ENCODE measurements around the gene KCNK2. TPM values are rescaled to one million over a fixed set of nuclear protein-coding genes. Genes with fewer than 3 reads are reported as not detected.

Gene KCNK2
- total and polyA plus RNA-seq, 8 donors: 0.10 to 0.26 (median 0.15) TPM; not detected in 2

DNA sequence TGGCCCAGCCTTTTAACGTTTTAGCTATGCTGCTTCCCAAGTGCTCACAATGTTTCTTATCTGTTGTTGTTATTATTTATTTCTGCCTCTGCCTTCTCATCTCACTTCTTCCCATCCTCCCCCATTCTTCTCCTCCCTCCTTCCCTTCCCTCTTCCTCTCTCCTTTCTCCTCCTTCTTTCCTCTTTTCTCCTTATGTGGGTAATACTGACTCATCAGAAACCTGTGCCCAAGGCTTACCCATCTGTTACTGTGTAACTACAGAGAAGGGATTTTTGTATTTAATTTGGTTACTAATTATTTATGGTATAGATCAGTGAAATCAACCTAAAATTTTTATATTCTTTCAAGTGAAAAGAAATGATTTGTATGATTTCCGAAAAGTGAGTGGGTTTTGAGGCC lies 120.3 kb downstream of the KCNK2 start:
- ATAC-seq (no peak), DNase-seq (no peak)
- TF ChIP-seq, protein P1, sequence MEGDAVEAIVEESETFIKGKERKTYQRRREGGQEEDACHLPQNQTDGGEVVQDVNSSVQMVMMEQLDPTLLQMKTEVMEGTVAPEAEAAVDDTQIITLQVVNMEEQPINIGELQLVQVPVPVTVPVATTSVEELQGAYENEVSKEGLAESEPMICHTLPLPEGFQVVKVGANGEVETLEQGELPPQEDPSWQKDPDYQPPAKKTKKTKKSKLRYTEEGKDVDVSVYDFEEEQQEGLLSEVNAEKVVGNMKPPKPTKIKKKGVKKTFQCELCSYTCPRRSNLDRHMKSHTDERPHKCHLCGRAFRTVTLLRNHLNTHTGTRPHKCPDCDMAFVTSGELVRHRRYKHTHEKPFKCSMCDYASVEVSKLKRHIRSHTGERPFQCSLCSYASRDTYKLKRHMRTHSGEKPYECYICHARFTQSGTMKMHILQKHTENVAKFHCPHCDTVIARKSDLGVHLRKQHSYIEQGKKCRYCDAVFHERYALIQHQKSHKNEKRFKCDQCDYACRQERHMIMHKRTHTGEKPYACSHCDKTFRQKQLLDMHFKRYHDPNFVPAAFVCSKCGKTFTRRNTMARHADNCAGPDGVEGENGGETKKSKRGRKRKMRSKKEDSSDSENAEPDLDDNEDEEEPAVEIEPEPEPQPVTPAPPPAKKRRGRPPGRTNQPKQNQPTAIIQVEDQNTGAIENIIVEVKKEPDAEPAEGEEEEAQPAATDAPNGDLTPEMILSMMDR (IDR thresholded peaks at IDR 0.05): no peak
- no peak overlapping the region for H3K27ac ChIP-seq
- intact Hi-C loops (cut with DNase I): no loop called here
- H3K4me1 ChIP-seq: no peaks in the 10 kb centered on the region
- H3K27me3 ChIP-seq: no peaks in the 10 kb centered on the region
- H3K4me3 ChIP-seq: no peak overlapping the region
- H3K9me3 ChIP-seq: no peaks in the 10 kb centered on the region
- no peaks in the 10 kb centered on the region for H3K36me3 ChIP-seq

- ATAC-seq (no peak), DNase-seq (no peak)
- intact Hi-C loops (cut with DNase I): no loop called here
- Histone ChIP-seq H3K36me3 (no peaks in the 10 kb centered on the region), H3K9me3 (peaks cover 0 to 4% of the 10 kb centered on the region in 2 donors), H3K4me1 (no peaks in the 10 kb centered on the region), H3K27me3 (no peaks in the 10 kb centered on the region), H3K27ac (no peak overlapping the region), H3K4me3 (no peak overlapping the region)
- TF ChIP-seq, protein P1 (IDR thresholded peaks at IDR 0.05): no peak
Observed at GRCh38 chr1:215210167-215210566, 127.6 kb downstream of the KCNK2 start.

- no peaks in the 10 kb centered on the region for H3K4me1 ChIP-seq
- H3K36me3 ChIP-seq: no peaks in the 10 kb centered on the region
- no peak overlapping the region for H3K27ac ChIP-seq
- TF ChIP-seq, protein P1 (IDR thresholded peaks at IDR 0.05): no peak
- no peak for DNase-seq
- H3K27me3 ChIP-seq: no peaks in the 10 kb centered on the region
- H3K9me3 ChIP-seq: no peaks in the 10 kb centered on the region
- intact Hi-C loops (cut with DNase I): no loop called here
- no peak for ATAC-seq
- H3K4me3 ChIP-seq: no peak overlapping the region
Observed at GRCh38 chr1:215215846-215216245, 133.3 kb downstream of the KCNK2 start.

- ATAC-seq (no peak), DNase-seq (no peak)
- H3K27me3 ChIP-seq: no peaks in the 10 kb centered on the region
- intact Hi-C loops (cut with DNase I): no loop called here
- no peak overlapping the region for H3K27ac ChIP-seq
- H3K36me3 ChIP-seq: no peaks in the 10 kb centered on the region
- H3K4me3 ChIP-seq: no peak overlapping the region
- H3K9me3 ChIP-seq: no peaks in the 10 kb centered on the region
- TF ChIP-seq, protein P1 (IDR thresholded peaks at IDR 0.05): no peak
- no peaks in the 10 kb centered on the region for H3K4me1 ChIP-seq
Observed at GRCh38 chr1:215219372-215219771, 136.8 kb downstream of the KCNK2 start.

DNA sequence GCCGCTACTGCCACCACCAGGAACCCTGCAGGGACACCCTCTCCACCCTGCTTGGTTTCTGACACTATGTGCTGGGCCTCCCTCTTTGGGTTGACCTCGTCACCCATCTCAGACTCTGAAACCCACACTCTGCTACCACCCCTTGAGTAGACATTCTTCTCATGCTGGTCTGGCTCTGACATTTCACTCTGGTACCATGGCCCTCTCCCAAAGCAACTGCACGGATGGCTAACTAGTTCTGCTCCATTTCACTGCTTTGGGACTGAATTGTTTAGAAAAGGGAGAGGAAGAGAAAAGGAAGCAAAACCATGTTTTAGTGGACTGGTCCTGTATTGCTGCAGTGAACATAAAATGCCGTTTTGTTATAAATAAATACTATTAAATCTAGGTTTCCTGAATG lies 137.8 kb downstream of the KCNK2 start:
- Histone ChIP-seq H3K4me3 (no peak overlapping the region), H3K27me3 (no peaks in the 10 kb centered on the region), H3K9me3 (no peaks in the 10 kb centered on the region), H3K4me1 (no peaks in the 10 kb centered on the region), H3K36me3 (no peaks in the 10 kb centered on the region), H3K27ac (no peak overlapping the region)
- DNase-seq: no peak
- TF ChIP-seq, protein P1 (IDR thresholded peaks at IDR 0.05): no peak
- ATAC-seq: no peak
- intact Hi-C loops (cut with DNase I): no loop called here

Measured in left lung (tissue), 10 donors.